ENCODE results near the gene MYBPC2. TPM values are rescaled to one million over a fixed set of nuclear protein-coding genes. Genes with fewer than 3 reads are reported as not detected.

MYBPC2 gene
- total and polyA plus RNA-seq, 2 donors (not counting 1 experiment from before 2014, with no cell fraction given): 1.1 to 1.7 TPM

Other genes with a start within 250 kb of the MYBPC2 start
- not detected in 2 replicates for gene MYH14, start 229.3 kb upstream of the MYBPC2 start, total RNA-seq
- gene MYH14, start 229.3 kb upstream of the MYBPC2 start, polyA plus RNA-seq: not detected in 2 replicates
- gene KCNC3, start 103.5 kb upstream of the MYBPC2 start, total RNA-seq: 23.0 and 24.4 TPM in 2 replicates
- gene KCNC3, start 103.5 kb upstream of the MYBPC2 start, polyA plus RNA-seq: 7.5 and 12.3 TPM in 2 replicates
- 3.5 and 4.7 TPM in 2 replicates for gene NAPSA, start 67.3 kb upstream of the MYBPC2 start, total RNA-seq
- 3.7 and 4.0 TPM in 2 replicates for gene NAPSA, start 67.3 kb upstream of the MYBPC2 start, polyA plus RNA-seq
- gene NR1H2, start 56.4 kb upstream of the MYBPC2 start, total RNA-seq: 116 and 118 TPM in 2 replicates
- gene NR1H2, start 56.4 kb upstream of the MYBPC2 start, polyA plus RNA-seq: 164 and 359 TPM in 2 replicates
- gene POLD1, start 48.5 kb upstream of the MYBPC2 start, total RNA-seq: 43.6 and 52.4 TPM in 2 replicates
- gene POLD1, start 48.5 kb upstream of the MYBPC2 start, polyA plus RNA-seq: 62.3 and 65.2 TPM in 2 replicates
- 205 and 211 TPM in 2 replicates for gene SPIB, start 14.0 kb upstream of the MYBPC2 start, total RNA-seq
- gene SPIB, start 14.0 kb upstream of the MYBPC2 start, polyA plus RNA-seq: 114 and 183 TPM in 2 replicates
- gene EMC10, start 43.6 kb downstream of the MYBPC2 start, total RNA-seq: 81.1 and 88.1 TPM in 2 replicates
- gene EMC10, start 43.6 kb downstream of the MYBPC2 start, polyA plus RNA-seq: 51.1 and 54.4 TPM in 2 replicates
- gene GARIN5A, start 44.0 kb downstream of the MYBPC2 start, total RNA-seq: 0.34 and 0.58 TPM in 2 replicates
- gene GARIN5A, start 44.0 kb downstream of the MYBPC2 start, polyA plus RNA-seq: 0.22 and 0.37 TPM in 2 replicates
- gene JOSD2, start 78.3 kb downstream of the MYBPC2 start, total RNA-seq: 32.8 TPM in 2 replicates
- 23.9 and 25.0 TPM in 2 replicates for gene JOSD2, start 78.3 kb downstream of the MYBPC2 start, polyA plus RNA-seq
- gene ASPDH, start 81.0 kb downstream of the MYBPC2 start, total RNA-seq: not detected in 2 replicates
- not detected in 2 replicates for gene ASPDH, start 81.0 kb downstream of the MYBPC2 start, polyA plus RNA-seq
- gene LRRC4B, start 135.5 kb downstream of the MYBPC2 start, total RNA-seq: not detected in 2 replicates
- gene LRRC4B, start 135.5 kb downstream of the MYBPC2 start, polyA plus RNA-seq: 0.03 TPM in 1 of 2 replicates, not detected in the other
- 0.17 and 0.39 TPM in 2 replicates for gene SYT3, start 207.0 kb downstream of the MYBPC2 start, total RNA-seq
- gene SYT3, start 207.0 kb downstream of the MYBPC2 start, polyA plus RNA-seq: 0.09 TPM in 1 of 2 replicates, not detected in the other
- not detected in 2 replicates for gene C19orf81, start 216.6 kb downstream of the MYBPC2 start, total RNA-seq
- 0.37 TPM in 1 of 2 replicates, not detected in the other for gene C19orf81, start 216.6 kb downstream of the MYBPC2 start, polyA plus RNA-seq

Data from B cell (primary cell).